ENCODE measurements around the gene AMHR2. TPM values are rescaled to one million over a fixed set of nuclear protein-coding genes. Genes with fewer than 3 reads are reported as not detected.
"Not testable (repeated sequence)": the region's sequence is repeated elsewhere in the genome, so short reads cannot be mapped to it uniquely, and the experiment has no call there.

AMHR2 gene
- total RNA-seq, 1 donor from 2014 or later, result not detected

- H3K4me3 ChIP-seq (ENCODE audit: low read depth, low read length), result no peak overlapping the region
- TF ChIP-seq CTCF (conservative IDR thresholded peaks at IDR 0.05; ENCODE audit: low read depth, low read length), result no peak
- no peak for DNase-seq (ENCODE audit: low read depth)
Measured at GRCh38 chr12:53430116-53430515, 6.5 kb downstream of the AMHR2 start.

- H3K4me3 ChIP-seq (ENCODE audit: low read depth, low read length), result no peak overlapping the region
- no peak for DNase-seq (ENCODE audit: low read depth)
- TF ChIP-seq CTCF (conservative IDR thresholded peaks at IDR 0.05; ENCODE audit: low read depth, low read length), result no peak
Measured at GRCh38 chr12:53431187-53431586, 7.5 kb downstream of the AMHR2 start.

- H3K4me3 ChIP-seq (ENCODE audit: low read depth, low read length); DNase-seq (ENCODE audit: low read depth): not testable (repeated sequence)
Measured at GRCh38 chr12:53435326-53435725, 11.7 kb downstream of the AMHR2 start.

- not testable (repeated sequence) for H3K4me3 ChIP-seq (ENCODE audit: low read depth, low read length); DNase-seq (ENCODE audit: low read depth)
Measured at GRCh38 chr12:53439582-53439981, 15.9 kb downstream of the AMHR2 start.

- peak within 1 kb of the TSS; percentile 97 for H3K4me3 ChIP-seq (ENCODE audit: low read depth, low read length)
- TF ChIP-seq CTCF (conservative IDR thresholded peaks at IDR 0.05; ENCODE audit: low read depth, low read length), result no peak
- peak; percentile 93 for DNase-seq (ENCODE audit: low read depth)
Measured at GRCh38 chr12:53441040-53441833, 17.6 kb downstream of the AMHR2 start, which contains the start of gene PRR13. TSS of gene PRR13 (plus strand) at chr12:53441734. CDS start at chr12:53442715, 981 bp downstream.

- TF ChIP-seq CTCF (conservative IDR thresholded peaks at IDR 0.05; ENCODE audit: low read depth, low read length), result no peak
- H3K4me3 ChIP-seq (ENCODE audit: low read depth, low read length), result peak overlapping the region; percentile 97
- DNase-seq (ENCODE audit: low read depth), result no peak
Measured at GRCh38 chr12:53443955-53444354, 20.3 kb downstream of the AMHR2 start.

GRCh38 chr12:53444593-53445325 is 21.1 kb downstream of the AMHR2 start:
- peak overlapping the region; percentile 24 for H3K4me3 ChIP-seq (ENCODE audit: low read depth, low read length)
- not testable (repeated sequence) for DNase-seq (ENCODE audit: low read depth)

GRCh38 chr12:53450936-53451335 is 27.3 kb downstream of the AMHR2 start:
- TF ChIP-seq CTCF (conservative IDR thresholded peaks at IDR 0.05; ENCODE audit: low read depth, low read length), result no peak
- DNase-seq (ENCODE audit: low read depth), result no peak
- H3K4me3 ChIP-seq (ENCODE audit: low read depth, low read length), result no peak overlapping the region

All from epithelial cell of proximal tubule (primary cell).